ENCODE measurements around the gene ENOSF1.

DNA sequence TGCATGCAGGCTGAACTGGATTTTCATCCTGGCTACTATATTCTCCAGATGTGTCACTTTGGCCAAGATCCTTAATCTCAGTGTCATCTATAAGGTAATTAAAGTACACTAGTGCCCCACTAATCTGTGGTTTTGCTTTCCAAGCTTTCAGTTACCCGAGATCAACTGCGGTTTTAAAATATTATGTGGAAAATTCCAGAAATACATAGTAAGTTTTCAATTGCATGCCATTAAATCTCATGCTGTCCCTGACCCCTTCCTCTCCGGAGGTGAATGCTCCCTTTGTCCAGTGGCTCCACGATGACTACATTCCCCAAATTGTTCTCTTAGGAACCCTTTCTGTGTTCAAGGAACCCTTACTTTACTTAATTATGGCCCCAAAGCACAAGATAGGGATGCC lies 60.3 kb downstream of the ENOSF1 start:
- TF ChIP-seq POLR2A (IDR thresholded peaks at IDR 0.05): no peak
- TF ChIP-seq, protein P1, sequence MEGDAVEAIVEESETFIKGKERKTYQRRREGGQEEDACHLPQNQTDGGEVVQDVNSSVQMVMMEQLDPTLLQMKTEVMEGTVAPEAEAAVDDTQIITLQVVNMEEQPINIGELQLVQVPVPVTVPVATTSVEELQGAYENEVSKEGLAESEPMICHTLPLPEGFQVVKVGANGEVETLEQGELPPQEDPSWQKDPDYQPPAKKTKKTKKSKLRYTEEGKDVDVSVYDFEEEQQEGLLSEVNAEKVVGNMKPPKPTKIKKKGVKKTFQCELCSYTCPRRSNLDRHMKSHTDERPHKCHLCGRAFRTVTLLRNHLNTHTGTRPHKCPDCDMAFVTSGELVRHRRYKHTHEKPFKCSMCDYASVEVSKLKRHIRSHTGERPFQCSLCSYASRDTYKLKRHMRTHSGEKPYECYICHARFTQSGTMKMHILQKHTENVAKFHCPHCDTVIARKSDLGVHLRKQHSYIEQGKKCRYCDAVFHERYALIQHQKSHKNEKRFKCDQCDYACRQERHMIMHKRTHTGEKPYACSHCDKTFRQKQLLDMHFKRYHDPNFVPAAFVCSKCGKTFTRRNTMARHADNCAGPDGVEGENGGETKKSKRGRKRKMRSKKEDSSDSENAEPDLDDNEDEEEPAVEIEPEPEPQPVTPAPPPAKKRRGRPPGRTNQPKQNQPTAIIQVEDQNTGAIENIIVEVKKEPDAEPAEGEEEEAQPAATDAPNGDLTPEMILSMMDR (IDR thresholded peaks at IDR 0.05): no peak

All from Peyer's patch (tissue), 4 donors.